Stomach (tissue), 4 donors: ENCODE data around the gene SYNDIG1.

ENCODE experiments used
- EP300 ChIP-seq: sonication (generic); formaldehyde crosslinking; IDR thresholded peaks from one replicate; pipeline ENCODE4 v1.6.1; 2017; ENCODE audit warnings: antibody characterized with exemption
- POLR2A ChIP-seq, 4 donors: fragments of 450-650 bp; IDR thresholded peaks; one replicate each; pipeline ENCODE4 v1.6.1; 2016; ENCODE audit warnings: antibody characterized with exemption in 4 of 4, control low read depth in 2 of 4, mild to moderate bottlenecking in 1 of 4, moderate library complexity in 1 of 4
- POLR2AphosphoS5 ChIP-seq, 3 donors: sonication (generic); formaldehyde crosslinking; IDR thresholded peaks; one replicate each; pipeline ENCODE4 v1.6.1; 2016; ENCODE audit warnings: antibody characterized with exemption in 3 of 3
- TF ChIP-seq, protein P1 (sequence below), 7 experiments: fragments of 450-650 bp in 4 of 7; fragments of 200-600 bp in 3 of 7; sonication (generic) in 3 of 7; IDR thresholded peaks; one replicate each; pipeline ENCODE4 v1.5.1; 2016 to 2019; ENCODE audit warnings: antibody characterized with exemption in 7 of 7, control low read depth in 2 of 7, mild to moderate bottlenecking in 1 of 7

DNA sequence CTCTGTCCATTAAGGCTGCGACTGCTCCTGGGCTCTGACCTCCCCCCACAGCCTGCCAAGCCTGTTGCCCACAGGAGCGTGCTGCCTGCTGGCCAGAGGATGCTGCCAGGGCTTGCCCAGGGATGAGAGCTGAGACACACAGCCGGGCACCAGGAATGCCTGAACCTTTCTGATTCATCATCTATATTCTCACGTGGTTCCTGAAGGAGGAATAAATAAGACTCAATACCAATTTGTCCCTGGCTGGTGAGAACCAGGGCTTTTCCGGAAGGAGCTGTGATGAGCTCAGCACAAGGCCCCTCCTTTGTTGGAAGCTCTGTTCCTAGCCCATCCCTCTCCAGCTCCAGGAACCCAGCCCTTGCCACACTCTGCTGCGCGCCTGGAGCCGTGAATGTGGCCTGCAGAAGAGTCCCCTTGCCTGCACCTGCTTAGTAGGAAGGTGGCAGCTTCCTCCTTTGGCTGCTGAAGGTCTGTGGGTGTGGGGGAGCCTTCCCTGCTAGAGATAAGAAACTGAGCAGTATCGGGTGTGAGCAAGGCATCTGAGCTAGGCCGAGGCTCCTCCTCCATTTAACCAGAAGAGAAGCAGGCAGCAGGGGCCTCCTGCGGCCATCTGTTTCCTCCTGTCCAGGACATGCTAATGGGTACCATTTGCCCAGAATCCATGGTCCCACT, 37.9 kb downstream of the SYNDIG1 start:
- TF ChIP-seq POLR2A (IDR thresholded peaks at IDR 0.05) (no peak), EP300 (no peak), POLR2AphosphoS5 (IDR thresholded peaks at IDR 0.05) (no peak)
- TF ChIP-seq, protein P1, sequence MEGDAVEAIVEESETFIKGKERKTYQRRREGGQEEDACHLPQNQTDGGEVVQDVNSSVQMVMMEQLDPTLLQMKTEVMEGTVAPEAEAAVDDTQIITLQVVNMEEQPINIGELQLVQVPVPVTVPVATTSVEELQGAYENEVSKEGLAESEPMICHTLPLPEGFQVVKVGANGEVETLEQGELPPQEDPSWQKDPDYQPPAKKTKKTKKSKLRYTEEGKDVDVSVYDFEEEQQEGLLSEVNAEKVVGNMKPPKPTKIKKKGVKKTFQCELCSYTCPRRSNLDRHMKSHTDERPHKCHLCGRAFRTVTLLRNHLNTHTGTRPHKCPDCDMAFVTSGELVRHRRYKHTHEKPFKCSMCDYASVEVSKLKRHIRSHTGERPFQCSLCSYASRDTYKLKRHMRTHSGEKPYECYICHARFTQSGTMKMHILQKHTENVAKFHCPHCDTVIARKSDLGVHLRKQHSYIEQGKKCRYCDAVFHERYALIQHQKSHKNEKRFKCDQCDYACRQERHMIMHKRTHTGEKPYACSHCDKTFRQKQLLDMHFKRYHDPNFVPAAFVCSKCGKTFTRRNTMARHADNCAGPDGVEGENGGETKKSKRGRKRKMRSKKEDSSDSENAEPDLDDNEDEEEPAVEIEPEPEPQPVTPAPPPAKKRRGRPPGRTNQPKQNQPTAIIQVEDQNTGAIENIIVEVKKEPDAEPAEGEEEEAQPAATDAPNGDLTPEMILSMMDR (IDR thresholded peaks at IDR 0.05): no peak
